Right ventricle myocardium inferior (tissue), 1 donor: Measurements from ENCODE around the gene OR51B2. TPM values are rescaled to one million over a fixed set of nuclear protein-coding genes. Genes with fewer than 3 reads are reported as not detected.
A peak's percentile ranks its signal among the peaks of the same experiment; 100 is the strongest.
"Not testable (repeated sequence)": the region's sequence is repeated elsewhere in the genome, so short reads cannot be mapped to it uniquely, and the experiment has no call there.

Experiments used
- ATAC-seq: fragments of 200-7000 bp; cut with Tn5 transposase; one replicate; pipeline ENCODE4 v1.9.1; 2020; ENCODE audit warnings: mild to moderate bottlenecking, moderate library complexity
- DNase-seq: peaks from one replicate; pipeline ENCODE4 v3.0.0; 2021; ENCODE audit errors: missing footprints
- intact Hi-C: fragments of 100-400 bp; cut with DNase I; formaldehyde crosslinking; loops from one replicate; pipeline ENCODE4 v1.11.0; 2022
- long read RNA-seq: library from polyadenylated mRNA; unstranded; transcript quantifications from one replicate; pipeline ENCODE4 v2.0.0, GENCODE V29; 2021
- total RNA-seq: library from RNA; stranded (reverse); fragmentation: NEBNext Ultra II Directional; extraction: Animal tissue kit (Norgen Biotek cat#: 25700); gene quantifications from one replicate; pipeline ENCODE4 v1.2.1, GENCODE V29; 2021
- donor health status: DM: no; HTN: yes; CAD: no; lungs with severe emphysema.

The OR51B2 gene
- not detected for total RNA-seq
- long read RNA-seq = 0 reads

- DNase-seq (no peak), ATAC-seq (no peak)
- intact Hi-C loops = no loop called here
Measured at GRCh38 chr11:5324197-5324596, at the start of gene OR51B2. OR51B2 (minus strand) TSS chr11:5324297; CDS start chr11:5324297, 0 bp downstream.

- DNase-seq (no peak), ATAC-seq (no peak)
- intact Hi-C loops = loop anchor here (5.0 kb wide), 1 partner anchor 167 kb away; the partner anchor contains the start of gene OR51V1
Measured at GRCh38 chr11:5369789-5370188, 45.7 kb upstream of the OR51B2 start.

- ATAC-seq = no peak
Measured at GRCh38 chr11:5368502-5369043, 44.5 kb upstream of the OR51B2 start.

GRCh38 chr11:5367448-5368074 lies 43.5 kb upstream of the OR51B2 start:
- DNase-seq = no peak
- ATAC-seq = peak; percentile 39

More at GRCh38 chr11:5368502-5369043, 44.5 kb upstream of the OR51B2 start:
- intact Hi-C loops = loop anchor here (5.0 kb wide), 1 partner anchor 166 kb away; the partner anchor contains the start of gene OR51V1
- DNase-seq = no peak

GRCh38 chr11:5366856-5367255 lies 42.8 kb upstream of the OR51B2 start:
- ATAC-seq = no peak

More at GRCh38 chr11:5367448-5368074, 43.5 kb upstream of the OR51B2 start:
- intact Hi-C loops = loop anchor here (5.0 kb wide), 1 partner anchor 165 kb away; the partner anchor contains the start of gene OR51V1

GRCh38 chr11:5366365-5366764 lies 42.3 kb upstream of the OR51B2 start:
- intact Hi-C loops = loop anchor here (5.0 kb wide), 1 partner anchor 164 kb away; the partner anchor contains the start of gene OR51V1
- ATAC-seq, DNase-seq: not testable (repeated sequence)

More at GRCh38 chr11:5366856-5367255, 42.8 kb upstream of the OR51B2 start:
- intact Hi-C loops = loop anchor here (5.0 kb wide), 1 partner anchor 165 kb away; the partner anchor contains the start of gene OR51V1
- no peak for DNase-seq

GRCh38 chr11:5364214-5364613 lies 40.1 kb upstream of the OR51B2 start:
- ATAC-seq (no peak), DNase-seq (no peak)
- intact Hi-C loops = no loop called here

- intact Hi-C loops = no loop called here
- ATAC-seq = no peak
- DNase-seq = no peak
Measured at GRCh38 chr11:5363679-5364078, 39.6 kb upstream of the OR51B2 start.

- ATAC-seq (no peak), DNase-seq (no peak)
- intact Hi-C loops = no loop called here
Measured at GRCh38 chr11:5362017-5362625, 38.0 kb upstream of the OR51B2 start.

- intact Hi-C loops, DNase-seq, ATAC-seq: not testable (repeated sequence)
Measured at GRCh38 chr11:5356031-5356430, 31.9 kb upstream of the OR51B2 start.

- ATAC-seq = no peak
- intact Hi-C loops = no loop called here
- no peak for DNase-seq
Measured at GRCh38 chr11:5351208-5351607, 27.1 kb upstream of the OR51B2 start, which contains the start of gene OR51B6. OR51B6 (plus strand) TSS chr11:5351508; CDS start chr11:5351508, 0 bp downstream.

- intact Hi-C loops = no loop called here
- ATAC-seq (no peak), DNase-seq (no peak)
Measured at GRCh38 chr11:5349550-5349949, 25.5 kb upstream of the OR51B2 start.

- intact Hi-C loops = no loop called here
- ATAC-seq (no peak), DNase-seq (no peak)
Measured at GRCh38 chr11:5348551-5349194, 24.6 kb upstream of the OR51B2 start.

GRCh38 chr11:5345831-5346230 lies 21.7 kb upstream of the OR51B2 start:
- intact Hi-C loops = no loop called here
- ATAC-seq (no peak), DNase-seq (no peak)

- DNase-seq (no peak), ATAC-seq (no peak)
- intact Hi-C loops = no loop called here
Measured at GRCh38 chr11:5343474-5344335, 19.6 kb upstream of the OR51B2 start, which contains the start of gene OR51B5. OR51B5 (minus strand) TSS chr11:5343524; CDS start chr11:5343524, 0 bp downstream.

- DNase-seq (no peak), ATAC-seq (no peak)
- intact Hi-C loops = no loop called here
Measured at GRCh38 chr11:5339771-5340322, 15.8 kb upstream of the OR51B2 start.

- DNase-seq, intact Hi-C loops, ATAC-seq: not testable (repeated sequence)
Measured at GRCh38 chr11:5337253-5337652, 13.2 kb upstream of the OR51B2 start.

GRCh38 chr11:5336331-5336730 lies 12.2 kb upstream of the OR51B2 start:
- no peak for ATAC-seq
- no peak for DNase-seq
- intact Hi-C loops = no loop called here
